ENCODE data around the gene SPRR1A. TPM values are rescaled to one million over a fixed set of nuclear protein-coding genes. Genes with fewer than 3 reads are reported as not detected.

SPRR1A gene
- total and polyA plus RNA-seq, 10 of the 15 experiments (the other 5 are each of a cell fraction or from before 2014, with no cell fraction given): not detected

DNA sequence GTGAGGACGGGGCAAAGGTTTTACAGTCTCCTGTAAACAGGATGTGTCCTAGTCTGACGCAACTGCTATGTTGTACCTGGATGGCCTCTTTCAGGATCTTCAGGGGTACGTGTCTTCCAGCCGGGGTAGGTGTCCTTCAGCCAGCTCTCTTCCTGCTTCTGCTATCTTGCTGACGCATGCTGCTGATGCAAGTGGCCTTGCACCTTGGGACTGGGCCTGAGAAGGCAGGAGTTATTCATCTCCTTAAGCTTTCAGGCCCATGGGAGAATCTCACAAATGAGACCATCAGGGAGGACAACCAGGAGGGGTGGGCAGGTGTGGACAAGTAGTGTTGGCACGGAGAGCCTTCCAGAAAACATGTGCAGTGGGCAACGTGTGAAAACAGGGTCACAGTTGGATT lies 39.2 kb downstream of the SPRR1A start (continued):
- TF ChIP-seq, protein P1, sequence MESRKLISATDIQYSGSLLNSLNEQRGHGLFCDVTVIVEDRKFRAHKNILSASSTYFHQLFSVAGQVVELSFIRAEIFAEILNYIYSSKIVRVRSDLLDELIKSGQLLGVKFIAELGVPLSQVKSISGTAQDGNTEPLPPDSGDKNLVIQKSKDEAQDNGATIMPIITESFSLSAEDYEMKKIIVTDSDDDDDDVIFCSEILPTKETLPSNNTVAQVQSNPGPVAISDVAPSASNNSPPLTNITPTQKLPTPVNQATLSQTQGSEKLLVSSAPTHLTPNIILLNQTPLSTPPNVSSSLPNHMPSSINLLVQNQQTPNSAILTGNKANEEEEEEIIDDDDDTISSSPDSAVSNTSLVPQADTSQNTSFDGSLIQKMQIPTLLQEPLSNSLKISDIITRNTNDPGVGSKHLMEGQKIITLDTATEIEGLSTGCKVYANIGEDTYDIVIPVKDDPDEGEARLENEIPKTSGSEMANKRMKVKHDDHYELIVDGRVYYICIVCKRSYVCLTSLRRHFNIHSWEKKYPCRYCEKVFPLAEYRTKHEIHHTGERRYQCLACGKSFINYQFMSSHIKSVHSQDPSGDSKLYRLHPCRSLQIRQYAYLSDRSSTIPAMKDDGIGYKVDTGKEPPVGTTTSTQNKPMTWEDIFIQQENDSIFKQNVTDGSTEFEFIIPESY (IDR thresholded peaks at IDR 0.05): no peak
- no peak for TF ChIP-seq ZNF274 (IDR thresholded peaks at IDR 0.05; ENCODE audit: insufficient read depth, insufficient read length)
- no peak for TF ChIP-seq SIN3A (IDR thresholded peaks at IDR 0.05; ENCODE audit: low read depth, low read length)
- TF ChIP-seq, protein P2, sequence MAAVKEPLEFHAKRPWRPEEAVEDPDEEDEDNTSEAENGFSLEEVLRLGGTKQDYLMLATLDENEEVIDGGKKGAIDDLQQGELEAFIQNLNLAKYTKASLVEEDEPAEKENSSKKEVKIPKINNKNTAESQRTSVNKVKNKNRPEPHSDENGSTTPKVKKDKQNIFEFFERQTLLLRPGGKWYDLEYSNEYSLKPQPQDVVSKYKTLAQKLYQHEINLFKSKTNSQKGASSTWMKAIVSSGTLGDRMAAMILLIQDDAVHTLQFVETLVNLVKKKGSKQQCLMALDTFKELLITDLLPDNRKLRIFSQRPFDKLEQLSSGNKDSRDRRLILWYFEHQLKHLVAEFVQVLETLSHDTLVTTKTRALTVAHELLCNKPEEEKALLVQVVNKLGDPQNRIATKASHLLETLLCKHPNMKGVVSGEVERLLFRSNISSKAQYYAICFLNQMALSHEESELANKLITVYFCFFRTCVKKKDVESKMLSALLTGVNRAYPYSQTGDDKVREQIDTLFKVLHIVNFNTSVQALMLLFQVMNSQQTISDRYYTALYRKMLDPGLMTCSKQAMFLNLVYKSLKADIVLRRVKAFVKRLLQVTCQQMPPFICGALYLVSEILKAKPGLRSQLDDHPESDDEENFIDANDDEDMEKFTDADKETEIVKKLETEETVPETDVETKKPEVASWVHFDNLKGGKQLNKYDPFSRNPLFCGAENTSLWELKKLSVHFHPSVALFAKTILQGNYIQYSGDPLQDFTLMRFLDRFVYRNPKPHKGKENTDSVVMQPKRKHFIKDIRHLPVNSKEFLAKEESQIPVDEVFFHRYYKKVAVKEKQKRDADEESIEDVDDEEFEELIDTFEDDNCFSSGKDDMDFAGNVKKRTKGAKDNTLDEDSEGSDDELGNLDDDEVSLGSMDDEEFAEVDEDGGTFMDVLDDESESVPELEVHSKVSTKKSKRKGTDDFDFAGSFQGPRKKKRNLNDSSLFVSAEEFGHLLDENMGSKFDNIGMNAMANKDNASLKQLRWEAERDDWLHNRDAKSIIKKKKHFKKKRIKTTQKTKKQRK (IDR thresholded peaks at IDR 0.05; ENCODE audit: low read depth, low read length): no peak
- no peak for TF ChIP-seq EGR1 (IDR thresholded peaks at IDR 0.05; ENCODE audit: borderline replicate concordance in 1 of 2, low read depth in 2 of 2, low read length in 2 of 2)
- no peak for TF ChIP-seq SMC3 (IDR thresholded peaks at IDR 0.05; ENCODE audit: borderline replicate concordance, low read length)
- no peak for TF ChIP-seq STAT3 (IDR thresholded peaks at IDR 0.05; ENCODE audit: low read depth, low read length)
- no peak for TF ChIP-seq CBFB (IDR thresholded peaks at IDR 0.05; ENCODE audit: low read depth)
- no peak for TF ChIP-seq SIX5 (IDR thresholded peaks at IDR 0.05; ENCODE audit: low read depth, low read length, severe bottlenecking)

All from GM12878 (cell line).